AG09309 (cell line): ENCODE measurements around the gene RUSC1.

Experiments
- DNase-seq: peaks from one replicate; pipeline ENCODE4 v3.0.0-alpha.2; 2010; ENCODE audit warnings: low read depth
- H3K4me3 ChIP-seq: 2 replicates; pipeline ENCODE4 v1.5.1; 2011; ENCODE audit warnings: mild to moderate bottlenecking, low read depth, low read length, moderate library complexity; ENCODE audit not compliant: control insufficient read depth
- TF ChIP-seq, protein P1 (sequence below): IDR thresholded peaks from 2 replicates; pipeline ENCODE4 v1.5.1; 2011; ENCODE audit warnings: mild to moderate bottlenecking, low read depth, low read length, inconsistent platforms; ENCODE audit not compliant: insufficient read depth, control insufficient read depth; ENCODE audit errors: missing control alignments

The RUSC1 gene

DNA sequence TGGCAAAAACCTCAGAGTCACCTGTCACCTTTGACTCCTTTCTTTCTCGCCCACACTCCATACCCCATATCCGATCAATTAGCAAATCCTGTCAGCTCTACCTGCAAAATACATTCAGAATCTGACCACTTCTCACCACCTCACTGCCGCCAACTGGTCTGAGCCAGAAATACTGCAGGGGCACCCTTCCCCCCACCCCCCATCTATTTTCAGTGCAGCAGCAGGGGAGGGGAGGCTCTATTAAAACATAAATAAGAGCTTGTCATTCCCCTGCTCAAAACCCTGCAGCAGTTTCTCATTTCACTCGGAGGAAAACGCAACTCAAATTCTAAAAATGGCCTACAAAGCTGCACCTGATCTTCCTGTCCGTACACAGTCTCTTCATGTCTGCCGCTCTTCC, 23.3 kb upstream of the RUSC1 start:
- no peak overlapping the region for H3K4me3 ChIP-seq
- DNase-seq = no peak
- TF ChIP-seq, protein P1, sequence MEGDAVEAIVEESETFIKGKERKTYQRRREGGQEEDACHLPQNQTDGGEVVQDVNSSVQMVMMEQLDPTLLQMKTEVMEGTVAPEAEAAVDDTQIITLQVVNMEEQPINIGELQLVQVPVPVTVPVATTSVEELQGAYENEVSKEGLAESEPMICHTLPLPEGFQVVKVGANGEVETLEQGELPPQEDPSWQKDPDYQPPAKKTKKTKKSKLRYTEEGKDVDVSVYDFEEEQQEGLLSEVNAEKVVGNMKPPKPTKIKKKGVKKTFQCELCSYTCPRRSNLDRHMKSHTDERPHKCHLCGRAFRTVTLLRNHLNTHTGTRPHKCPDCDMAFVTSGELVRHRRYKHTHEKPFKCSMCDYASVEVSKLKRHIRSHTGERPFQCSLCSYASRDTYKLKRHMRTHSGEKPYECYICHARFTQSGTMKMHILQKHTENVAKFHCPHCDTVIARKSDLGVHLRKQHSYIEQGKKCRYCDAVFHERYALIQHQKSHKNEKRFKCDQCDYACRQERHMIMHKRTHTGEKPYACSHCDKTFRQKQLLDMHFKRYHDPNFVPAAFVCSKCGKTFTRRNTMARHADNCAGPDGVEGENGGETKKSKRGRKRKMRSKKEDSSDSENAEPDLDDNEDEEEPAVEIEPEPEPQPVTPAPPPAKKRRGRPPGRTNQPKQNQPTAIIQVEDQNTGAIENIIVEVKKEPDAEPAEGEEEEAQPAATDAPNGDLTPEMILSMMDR = no peak

DNA sequence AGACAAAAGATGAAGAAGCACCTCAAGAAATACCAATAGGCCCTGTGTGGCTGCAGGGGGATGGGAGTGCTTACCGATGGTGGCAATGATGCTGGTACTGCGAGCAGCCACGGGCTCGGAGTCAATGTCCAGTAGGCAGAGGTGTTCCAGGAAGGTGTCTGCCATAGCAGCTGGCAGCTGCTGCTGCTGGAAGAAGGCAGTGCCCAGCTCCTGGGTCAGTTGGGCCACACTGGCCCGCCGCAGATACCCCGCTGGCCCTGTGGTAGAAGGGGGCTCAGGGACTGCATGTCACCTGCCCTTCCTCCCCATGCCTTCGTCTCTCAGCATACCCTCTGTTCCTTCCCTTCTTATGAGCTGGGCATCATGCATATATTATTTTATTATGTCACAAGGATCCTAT, 20.7 kb upstream of the RUSC1 start:
- H3K4me3 ChIP-seq = no peak overlapping the region
- TF ChIP-seq, protein P1 = no peak
- no peak for DNase-seq

DNA sequence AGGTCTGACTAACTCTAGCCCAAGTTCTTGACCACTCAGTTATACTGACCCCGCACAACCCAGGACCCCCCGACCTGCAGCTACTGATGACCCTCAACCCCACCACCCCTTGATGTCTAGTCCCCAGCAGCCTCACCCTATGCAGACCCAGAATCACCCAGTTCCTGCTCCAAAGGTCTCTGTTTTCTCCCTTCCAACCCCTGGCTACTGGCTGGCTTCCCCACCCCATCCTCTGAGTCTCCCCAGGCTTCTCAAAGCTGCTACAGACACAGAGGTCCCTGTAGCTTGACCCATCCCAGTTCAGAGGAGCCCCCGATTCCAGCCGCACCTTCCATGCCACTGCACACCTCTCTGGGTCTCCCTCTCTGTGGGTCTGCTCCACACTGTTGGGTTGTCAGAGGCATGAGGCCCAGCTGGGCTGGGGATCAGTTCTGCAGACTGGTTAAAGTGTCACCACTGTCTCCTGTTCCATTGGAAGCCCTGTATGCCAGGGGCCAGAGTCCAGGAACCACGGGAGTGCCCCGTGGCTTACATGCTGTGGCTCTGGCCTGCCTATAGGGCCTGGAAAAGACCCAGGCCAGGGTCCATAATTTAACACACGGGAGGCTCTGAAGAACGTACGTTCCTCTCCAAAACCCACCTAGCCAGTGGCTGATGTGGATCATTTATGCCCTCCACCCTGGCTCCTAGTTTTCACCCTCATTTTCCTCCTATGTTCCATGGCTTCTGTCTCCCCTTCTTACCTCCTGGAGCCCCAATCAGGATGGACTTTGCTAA, 20.0 kb upstream of the RUSC1 start:
- no peak for DNase-seq
- no peak overlapping the region for H3K4me3 ChIP-seq
- TF ChIP-seq, protein P1 = no peak

DNA sequence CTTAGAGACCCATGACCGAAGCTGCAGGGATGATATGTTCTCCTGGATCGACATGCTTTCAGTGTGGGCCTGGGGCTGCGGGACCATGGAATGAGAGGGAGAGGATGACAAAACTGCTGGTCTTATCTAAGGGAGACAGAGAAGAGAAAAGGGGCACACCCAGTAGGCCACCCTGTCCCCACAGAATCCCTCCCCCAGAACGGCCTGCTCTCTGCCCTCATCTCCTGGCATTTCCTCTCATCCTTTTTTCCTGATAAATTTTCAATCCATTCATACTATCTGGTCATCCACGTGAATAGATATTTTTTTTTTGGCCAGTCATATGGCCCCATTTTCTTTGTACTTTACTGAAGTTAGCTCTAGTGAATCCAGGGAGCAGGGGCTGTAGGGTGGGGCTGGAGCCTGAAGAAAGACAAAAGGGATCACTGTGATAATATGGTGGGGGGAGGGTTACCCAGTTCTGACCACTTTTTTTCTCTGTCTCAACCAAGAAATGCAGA, 19.3 kb upstream of the RUSC1 start, which contains the start of gene PKLR:
PKLR (minus strand) TSS at position 97 of the 500 bp plus-strand sequence; CDS start at position 54, 43 bp downstream.
- H3K4me3 ChIP-seq = no peak within 1 kb of the TSS
- DNase-seq = no peak
- TF ChIP-seq, protein P1 = no peak

DNA sequence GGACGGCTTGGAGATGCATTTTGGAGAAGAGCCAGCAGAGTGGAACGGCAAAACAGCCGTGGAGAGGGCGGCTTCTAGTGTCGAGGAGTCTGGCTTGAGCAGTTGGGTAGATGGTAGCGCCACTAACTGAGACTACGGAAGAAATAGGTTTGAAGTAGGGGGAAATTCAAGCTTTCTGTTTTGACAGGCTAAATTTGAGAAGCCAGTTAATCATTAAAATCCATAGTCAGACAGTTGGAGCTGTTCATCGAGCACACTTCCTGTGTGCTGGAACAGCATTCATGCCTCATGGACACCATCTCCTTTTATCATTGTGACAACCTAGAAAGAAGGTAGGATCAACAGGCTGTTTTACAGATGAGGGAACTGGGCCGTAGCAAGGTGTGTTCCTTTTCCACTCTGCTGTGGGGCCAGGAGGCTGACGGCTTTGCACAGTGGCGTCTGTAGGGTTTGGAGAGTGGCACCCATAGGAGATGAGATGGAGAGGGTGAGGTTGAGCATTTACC, 16.1 kb upstream of the RUSC1 start:
- no peak overlapping the region for H3K4me3 ChIP-seq
- TF ChIP-seq, protein P1 = no peak
- no peak for DNase-seq

DNA sequence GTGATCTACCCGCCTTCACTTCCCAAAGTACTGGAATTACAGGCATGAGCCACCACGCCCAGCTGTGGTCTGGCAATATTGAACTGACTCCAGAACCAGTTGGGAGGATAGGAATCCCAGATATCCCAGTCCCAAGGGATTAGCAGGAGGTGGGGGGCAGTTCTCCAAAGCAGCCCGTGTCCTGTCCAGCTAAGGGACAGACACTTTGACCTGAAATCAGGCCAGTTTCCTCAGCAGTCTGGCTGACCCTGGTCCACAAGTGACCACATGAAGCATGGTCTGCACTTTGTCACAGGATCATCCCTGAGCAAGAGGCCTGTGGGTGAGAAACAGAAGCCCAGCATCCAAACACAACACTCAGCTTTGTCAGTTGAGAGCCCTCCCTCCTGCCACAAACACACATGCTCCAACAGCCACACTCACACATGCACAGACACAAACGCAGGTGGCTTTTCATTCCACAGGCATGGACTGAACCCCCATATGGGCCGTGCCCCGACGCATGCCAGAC, 14.8 kb upstream of the RUSC1 start:
- peak; percentile 31 for DNase-seq
- no peak overlapping the region for H3K4me3 ChIP-seq
- TF ChIP-seq, protein P1 = no peak
